Measurements from ENCODE around the gene CLASP1.
"Not testable (repeated sequence)": the region's sequence is repeated elsewhere in the genome, so short reads cannot be mapped to it uniquely, and the experiment has no call there.

The CLASP1 gene

GRCh38 chr2:121298476-121298875 lies 350.8 kb downstream of the CLASP1 start:
- no peak for DNase-seq

- not testable (repeated sequence) for DNase-seq
Observed at GRCh38 chr2:121297866-121298265, 351.4 kb downstream of the CLASP1 start.

GRCh38 chr2:121297217-121297830 lies 351.9 kb downstream of the CLASP1 start:
- DNase-seq = peak; percentile 38

- no peak for DNase-seq
Observed at GRCh38 chr2:121295911-121296650, 353.2 kb downstream of the CLASP1 start.

GRCh38 chr2:121294881-121295840 lies 354.1 kb downstream of the CLASP1 start:
- DNase-seq = no peak

- DNase-seq = no peak
Observed at GRCh38 chr2:121293450-121294325, 355.6 kb downstream of the CLASP1 start.

GRCh38 chr2:121291251-121291580 lies 358.0 kb downstream of the CLASP1 start:
- DNase-seq = no peak

- no peak for DNase-seq
Observed at GRCh38 chr2:121289271-121289670, 360.0 kb downstream of the CLASP1 start.

GRCh38 chr2:121288454-121289231 lies 360.6 kb downstream of the CLASP1 start:
- no peak for DNase-seq

GRCh38 chr2:121287956-121288355 lies 361.3 kb downstream of the CLASP1 start:
- no peak for DNase-seq
